ENCODE results near the gene MAMLD1.

The MAMLD1 gene

GRCh38 chrX:150512461-150512901, 149.4 kb downstream of the MAMLD1 start:
- Histone ChIP-seq H3K27me3 (ENCODE audit: control insufficient read depth in 5 of 5, insufficient read depth in 4 of 5, low read length in 5 of 5) (peaks cover 0 to 21% (median 11%) of the 10 kb centered on the region in 5 donors), H3K9ac (ENCODE audit: low read length in 5 of 5) (no peak overlapping the region), H3K4me3 (ENCODE audit: low read depth in 1 of 5, low read length in 5 of 5) (no peak overlapping the region), H3K36me3 (ENCODE audit: control insufficient read depth in 5 of 5, insufficient read depth in 5 of 5, low read length in 5 of 5) (peaks cover 0 to 2% (median 0%) of the 10 kb centered on the region in 5 donors), H3K27ac (ENCODE audit: low read depth, low read length) (no peak overlapping the region), H3K4me1 (ENCODE audit: control insufficient read depth in 5 of 5, insufficient read depth in 5 of 5, low read length in 5 of 5) (peaks cover 1 to 18% (median 14%) of the 10 kb centered on the region in 5 donors), H3K9me3 (ENCODE audit: control insufficient read depth in 5 of 5, low read length in 5 of 5) (no peaks in the 10 kb centered on the region)

GRCh38 chrX:150513544-150513943, 150.4 kb downstream of the MAMLD1 start:
- no peaks in the 10 kb centered on the region for H3K9me3 ChIP-seq (ENCODE audit: control insufficient read depth in 5 of 5, low read length in 5 of 5)
- peaks cover 0 to 8% (median 4%) of the 10 kb centered on the region in 5 donors for H3K4me1 ChIP-seq (ENCODE audit: control insufficient read depth in 5 of 5, insufficient read depth in 5 of 5, low read length in 5 of 5)
- H3K9ac ChIP-seq (ENCODE audit: low read length in 5 of 5): no peak overlapping the region
- H3K27ac ChIP-seq (ENCODE audit: low read depth, low read length): no peak overlapping the region
- H3K27me3 ChIP-seq (ENCODE audit: control insufficient read depth in 5 of 5, insufficient read depth in 4 of 5, low read length in 5 of 5): peaks cover 0 to 19% (median 9%) of the 10 kb centered on the region in 5 donors
- peaks cover 0 to 2% (median 0%) of the 10 kb centered on the region in 5 donors for H3K36me3 ChIP-seq (ENCODE audit: control insufficient read depth in 5 of 5, insufficient read depth in 5 of 5, low read length in 5 of 5)
- no peak overlapping the region for H3K4me3 ChIP-seq (ENCODE audit: low read depth in 1 of 5, low read length in 5 of 5)

GRCh38 chrX:150514462-150514861, 151.3 kb downstream of the MAMLD1 start:
- Histone ChIP-seq H3K4me1 (ENCODE audit: control insufficient read depth in 5 of 5, insufficient read depth in 5 of 5, low read length in 5 of 5) (peaks cover 0 to 3% (median 0%) of the 10 kb centered on the region in 5 donors), H3K9me3 (ENCODE audit: control insufficient read depth in 5 of 5, low read length in 5 of 5) (no peaks in the 10 kb centered on the region), H3K36me3 (ENCODE audit: control insufficient read depth in 5 of 5, insufficient read depth in 5 of 5, low read length in 5 of 5) (peaks cover 0 to 2% (median 0%) of the 10 kb centered on the region in 5 donors), H3K27ac (ENCODE audit: low read depth, low read length) (no peak overlapping the region), H3K27me3 (ENCODE audit: control insufficient read depth in 5 of 5, insufficient read depth in 4 of 5, low read length in 5 of 5) (peaks cover 0 to 19% (median 7%) of the 10 kb centered on the region in 5 donors), H3K9ac (ENCODE audit: low read length in 5 of 5) (no peak overlapping the region), H3K4me3 (ENCODE audit: low read depth in 1 of 5, low read length in 5 of 5) (no peak overlapping the region)

GRCh38 chrX:150515801-150516200, 152.7 kb downstream of the MAMLD1 start:
- H3K27me3 ChIP-seq (ENCODE audit: control insufficient read depth in 5 of 5, insufficient read depth in 4 of 5, low read length in 5 of 5): peaks cover 0 to 19% (median 7%) of the 10 kb centered on the region in 5 donors
- H3K4me1 ChIP-seq (ENCODE audit: control insufficient read depth in 5 of 5, insufficient read depth in 5 of 5, low read length in 5 of 5): peaks cover 0 to 3% (median 0%) of the 10 kb centered on the region in 5 donors
- H3K9me3 ChIP-seq (ENCODE audit: control insufficient read depth in 5 of 5, low read length in 5 of 5): no peaks in the 10 kb centered on the region
- H3K9ac ChIP-seq (ENCODE audit: low read length in 5 of 5): no peak overlapping the region
- no peak overlapping the region for H3K4me3 ChIP-seq (ENCODE audit: low read depth in 1 of 5, low read length in 5 of 5)
- peaks cover 0 to 2% (median 0%) of the 10 kb centered on the region in 5 donors for H3K36me3 ChIP-seq (ENCODE audit: control insufficient read depth in 5 of 5, insufficient read depth in 5 of 5, low read length in 5 of 5)
- no peak overlapping the region for H3K27ac ChIP-seq (ENCODE audit: low read depth, low read length)

- Histone ChIP-seq H3K9ac (ENCODE audit: low read length in 5 of 5) (no peak overlapping the region), H3K36me3 (ENCODE audit: control insufficient read depth in 5 of 5, insufficient read depth in 5 of 5, low read length in 5 of 5) (no peaks in the 10 kb centered on the region), H3K4me3 (ENCODE audit: low read depth in 1 of 5, low read length in 5 of 5) (no peak overlapping the region), H3K4me1 (ENCODE audit: control insufficient read depth in 5 of 5, insufficient read depth in 5 of 5, low read length in 5 of 5) (peaks cover 0 to under 1% (median 0%) of the 10 kb centered on the region in 5 donors), H3K9me3 (ENCODE audit: control insufficient read depth in 5 of 5, low read length in 5 of 5) (no peaks in the 10 kb centered on the region), H3K27ac (ENCODE audit: low read depth, low read length) (no peak overlapping the region), H3K27me3 (ENCODE audit: control insufficient read depth in 5 of 5, insufficient read depth in 4 of 5, low read length in 5 of 5) (peaks cover 0 to 19% (median 7%) of the 10 kb centered on the region in 5 donors)
Measured at GRCh38 chrX:150517303-150517910, 154.3 kb downstream of the MAMLD1 start.

- H3K27me3 ChIP-seq (ENCODE audit: control insufficient read depth in 5 of 5, insufficient read depth in 4 of 5, low read length in 5 of 5): peaks cover 0 to 4% (median 1%) of the 10 kb centered on the region in 5 donors
- H3K4me3 ChIP-seq (ENCODE audit: low read depth in 1 of 5, low read length in 5 of 5): no peak overlapping the region
- H3K9me3 ChIP-seq (ENCODE audit: control insufficient read depth in 5 of 5, low read length in 5 of 5): no peaks in the 10 kb centered on the region
- H3K9ac ChIP-seq (ENCODE audit: low read length in 5 of 5): no peak overlapping the region
- H3K27ac ChIP-seq (ENCODE audit: low read depth, low read length): no peak overlapping the region
- peaks cover 0 to 8% (median 0%) of the 10 kb centered on the region in 5 donors for H3K4me1 ChIP-seq (ENCODE audit: control insufficient read depth in 5 of 5, insufficient read depth in 5 of 5, low read length in 5 of 5)
- H3K36me3 ChIP-seq (ENCODE audit: control insufficient read depth in 5 of 5, insufficient read depth in 5 of 5, low read length in 5 of 5): no peaks in the 10 kb centered on the region
Measured at GRCh38 chrX:150522494-150522893, 159.4 kb downstream of the MAMLD1 start.

- Histone ChIP-seq H3K27me3 (ENCODE audit: control insufficient read depth in 5 of 5, insufficient read depth in 4 of 5, low read length in 5 of 5) (peaks cover 0 to 4% (median 2%) of the 10 kb centered on the region in 5 donors), H3K4me3 (ENCODE audit: low read depth in 1 of 5, low read length in 5 of 5) (no peak overlapping the region), H3K4me1 (ENCODE audit: control insufficient read depth in 5 of 5, insufficient read depth in 5 of 5, low read length in 5 of 5) (peaks cover 0 to 8% (median 0%) of the 10 kb centered on the region in 5 donors), H3K9me3 (ENCODE audit: control insufficient read depth in 5 of 5, low read length in 5 of 5) (no peaks in the 10 kb centered on the region), H3K27ac (ENCODE audit: low read depth, low read length) (no peak overlapping the region), H3K9ac (ENCODE audit: low read length in 5 of 5) (no peak overlapping the region), H3K36me3 (ENCODE audit: control insufficient read depth in 5 of 5, insufficient read depth in 5 of 5, low read length in 5 of 5) (no peaks in the 10 kb centered on the region)
Measured at GRCh38 chrX:150525061-150525919, 162.2 kb downstream of the MAMLD1 start.

- Histone ChIP-seq H3K27me3 (ENCODE audit: control insufficient read depth in 5 of 5, insufficient read depth in 4 of 5, low read length in 5 of 5) (peaks cover 0 to 4% (median 2%) of the 10 kb centered on the region in 5 donors), H3K27ac (ENCODE audit: low read depth, low read length) (no peak overlapping the region), H3K4me1 (ENCODE audit: control insufficient read depth in 5 of 5, insufficient read depth in 5 of 5, low read length in 5 of 5) (peaks cover 0 to 8% (median 0%) of the 10 kb centered on the region in 5 donors), H3K9me3 (ENCODE audit: control insufficient read depth in 5 of 5, low read length in 5 of 5) (no peaks in the 10 kb centered on the region), H3K4me3 (ENCODE audit: low read depth in 1 of 5, low read length in 5 of 5) (no peak overlapping the region), H3K36me3 (ENCODE audit: control insufficient read depth in 5 of 5, insufficient read depth in 5 of 5, low read length in 5 of 5) (no peaks in the 10 kb centered on the region), H3K9ac (ENCODE audit: low read length in 5 of 5) (no peak overlapping the region)
Measured at GRCh38 chrX:150526692-150527091, 163.6 kb downstream of the MAMLD1 start.

- H3K36me3 ChIP-seq (ENCODE audit: control insufficient read depth in 5 of 5, insufficient read depth in 5 of 5, low read length in 5 of 5): no peaks in the 10 kb centered on the region
- no peak overlapping the region for H3K27ac ChIP-seq (ENCODE audit: low read depth, low read length)
- H3K4me3 ChIP-seq (ENCODE audit: low read depth in 1 of 5, low read length in 5 of 5): no peak overlapping the region
- H3K9ac ChIP-seq (ENCODE audit: low read length in 5 of 5): no peak overlapping the region
- H3K9me3 ChIP-seq (ENCODE audit: control insufficient read depth in 5 of 5, low read length in 5 of 5): no peaks in the 10 kb centered on the region
- peaks cover 0 to 8% (median 0%) of the 10 kb centered on the region in 5 donors for H3K4me1 ChIP-seq (ENCODE audit: control insufficient read depth in 5 of 5, insufficient read depth in 5 of 5, low read length in 5 of 5)
- peaks cover 0 to 4% (median 2%) of the 10 kb centered on the region in 5 donors for H3K27me3 ChIP-seq (ENCODE audit: control insufficient read depth in 5 of 5, insufficient read depth in 4 of 5, low read length in 5 of 5)
Measured at GRCh38 chrX:150527108-150527507, 164.0 kb downstream of the MAMLD1 start.

- Histone ChIP-seq H3K9me3 (ENCODE audit: control insufficient read depth in 5 of 5, low read length in 5 of 5) (peaks cover 0 to 5% (median 3%) of the 10 kb centered on the region in 5 donors), H3K27me3 (ENCODE audit: control insufficient read depth in 5 of 5, insufficient read depth in 4 of 5, low read length in 5 of 5) (peaks cover 0 to 4% (median 4%) of the 10 kb centered on the region in 5 donors), H3K4me3 (ENCODE audit: low read depth in 1 of 5, low read length in 5 of 5) (no peak overlapping the region), H3K4me1 (ENCODE audit: control insufficient read depth in 5 of 5, insufficient read depth in 5 of 5, low read length in 5 of 5) (peaks cover 0 to 8% (median 0%) of the 10 kb centered on the region in 5 donors), H3K36me3 (ENCODE audit: control insufficient read depth in 5 of 5, insufficient read depth in 5 of 5, low read length in 5 of 5) (no peaks in the 10 kb centered on the region), H3K9ac (ENCODE audit: low read length in 5 of 5) (no peak overlapping the region), H3K27ac (ENCODE audit: low read depth, low read length) (no peak overlapping the region)
Measured at GRCh38 chrX:150529587-150529986, 166.5 kb downstream of the MAMLD1 start.
